ENCODE results near the gene L1TD1.

DNA sequence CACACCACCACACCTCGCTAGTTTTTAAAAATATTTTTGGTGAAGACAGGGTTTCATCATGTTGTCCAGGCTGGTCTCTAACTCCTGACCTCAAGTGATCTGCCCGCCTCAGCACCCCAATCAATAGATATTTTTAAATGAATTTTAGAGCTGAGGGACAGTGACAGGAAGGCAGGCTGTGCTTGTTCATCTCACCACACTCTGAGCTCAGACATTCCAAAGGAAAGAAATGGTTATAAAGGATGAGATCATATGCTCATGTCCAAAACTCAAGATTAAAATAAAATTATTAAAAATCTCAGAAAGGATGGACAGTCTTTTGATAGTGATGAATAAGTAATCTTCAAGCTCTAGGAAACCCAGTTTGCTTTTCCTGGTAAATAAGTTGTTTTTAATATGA is 40.9 kb downstream of the L1TD1 start:
- TF ChIP-seq, protein P1, sequence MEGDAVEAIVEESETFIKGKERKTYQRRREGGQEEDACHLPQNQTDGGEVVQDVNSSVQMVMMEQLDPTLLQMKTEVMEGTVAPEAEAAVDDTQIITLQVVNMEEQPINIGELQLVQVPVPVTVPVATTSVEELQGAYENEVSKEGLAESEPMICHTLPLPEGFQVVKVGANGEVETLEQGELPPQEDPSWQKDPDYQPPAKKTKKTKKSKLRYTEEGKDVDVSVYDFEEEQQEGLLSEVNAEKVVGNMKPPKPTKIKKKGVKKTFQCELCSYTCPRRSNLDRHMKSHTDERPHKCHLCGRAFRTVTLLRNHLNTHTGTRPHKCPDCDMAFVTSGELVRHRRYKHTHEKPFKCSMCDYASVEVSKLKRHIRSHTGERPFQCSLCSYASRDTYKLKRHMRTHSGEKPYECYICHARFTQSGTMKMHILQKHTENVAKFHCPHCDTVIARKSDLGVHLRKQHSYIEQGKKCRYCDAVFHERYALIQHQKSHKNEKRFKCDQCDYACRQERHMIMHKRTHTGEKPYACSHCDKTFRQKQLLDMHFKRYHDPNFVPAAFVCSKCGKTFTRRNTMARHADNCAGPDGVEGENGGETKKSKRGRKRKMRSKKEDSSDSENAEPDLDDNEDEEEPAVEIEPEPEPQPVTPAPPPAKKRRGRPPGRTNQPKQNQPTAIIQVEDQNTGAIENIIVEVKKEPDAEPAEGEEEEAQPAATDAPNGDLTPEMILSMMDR (IDR thresholded peaks at IDR 0.05), result no peak
- TF ChIP-seq POLR2A (IDR thresholded peaks at IDR 0.05), result no peak
- no peak for TF ChIP-seq EP300 (IDR thresholded peaks at IDR 0.05)
